ENCODE measurements around the gene NEDD8.

The NEDD8 gene

DNA sequence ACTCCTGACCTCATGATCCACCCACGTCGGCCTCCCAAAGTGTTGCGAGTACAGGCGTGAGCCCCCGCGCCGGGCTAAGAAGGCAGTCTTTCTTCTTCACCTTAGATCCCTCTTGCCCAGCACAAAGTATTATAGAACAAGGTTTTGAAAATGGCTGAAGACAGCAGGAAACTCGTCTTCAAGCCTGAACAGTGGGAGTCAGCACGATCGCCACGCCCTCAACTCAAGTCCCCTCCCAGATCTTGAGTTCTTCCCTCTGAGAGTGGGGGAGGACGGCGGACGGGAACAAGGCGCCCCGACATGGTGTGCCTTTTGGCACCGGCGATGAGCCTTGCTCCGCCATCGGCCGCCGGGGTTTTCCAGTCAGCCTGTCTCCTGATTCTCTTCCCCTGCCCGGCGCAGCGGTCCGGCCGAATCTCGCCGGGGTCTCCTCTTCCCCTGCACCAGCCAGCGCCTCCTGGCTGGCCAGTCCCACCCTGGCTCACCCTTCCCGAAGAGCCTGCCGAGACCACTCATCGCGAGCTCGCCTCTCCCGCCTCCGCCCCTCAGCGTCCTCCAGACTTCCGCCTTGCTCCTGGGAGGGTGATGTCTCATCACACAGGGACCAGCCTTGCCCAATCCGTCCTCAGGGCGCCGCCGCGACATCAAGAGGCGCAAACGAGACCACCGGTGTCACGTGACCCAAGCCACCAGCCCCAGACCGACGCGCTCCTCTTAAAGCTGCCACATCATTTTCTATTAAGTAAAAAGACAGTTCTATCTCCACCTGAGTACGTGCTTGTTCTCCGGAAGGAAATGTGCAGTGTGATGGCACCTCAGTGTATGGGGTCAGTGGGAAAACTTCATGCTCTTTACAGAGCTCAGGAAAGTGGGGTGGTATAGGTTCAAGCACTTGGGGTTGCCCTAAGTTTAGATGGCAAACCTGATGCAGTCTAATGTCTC is 19.0 kb downstream of the NEDD8 start, which contains the start of gene CHMP4A:
Gene CHMP4A (minus strand): TSS at position 565 of the 942 bp plus-strand sequence. CDS start 49 bp downstream, at position 516.
- DNase-seq (ENCODE audit: low read depth), result peak; percentile 99
- TF ChIP-seq POLR2A (IDR thresholded peaks at IDR 0.05; ENCODE audit: extremely low read depth, insufficient read length), result peak; percentile 94
- TF ChIP-seq, protein P1, sequence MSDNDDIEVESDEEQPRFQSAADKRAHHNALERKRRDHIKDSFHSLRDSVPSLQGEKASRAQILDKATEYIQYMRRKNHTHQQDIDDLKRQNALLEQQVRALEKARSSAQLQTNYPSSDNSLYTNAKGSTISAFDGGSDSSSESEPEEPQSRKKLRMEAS (IDR thresholded peaks at IDR 0.05; ENCODE audit: low read depth, low read length), result peak; percentile 85
- TF ChIP-seq, protein P2, sequence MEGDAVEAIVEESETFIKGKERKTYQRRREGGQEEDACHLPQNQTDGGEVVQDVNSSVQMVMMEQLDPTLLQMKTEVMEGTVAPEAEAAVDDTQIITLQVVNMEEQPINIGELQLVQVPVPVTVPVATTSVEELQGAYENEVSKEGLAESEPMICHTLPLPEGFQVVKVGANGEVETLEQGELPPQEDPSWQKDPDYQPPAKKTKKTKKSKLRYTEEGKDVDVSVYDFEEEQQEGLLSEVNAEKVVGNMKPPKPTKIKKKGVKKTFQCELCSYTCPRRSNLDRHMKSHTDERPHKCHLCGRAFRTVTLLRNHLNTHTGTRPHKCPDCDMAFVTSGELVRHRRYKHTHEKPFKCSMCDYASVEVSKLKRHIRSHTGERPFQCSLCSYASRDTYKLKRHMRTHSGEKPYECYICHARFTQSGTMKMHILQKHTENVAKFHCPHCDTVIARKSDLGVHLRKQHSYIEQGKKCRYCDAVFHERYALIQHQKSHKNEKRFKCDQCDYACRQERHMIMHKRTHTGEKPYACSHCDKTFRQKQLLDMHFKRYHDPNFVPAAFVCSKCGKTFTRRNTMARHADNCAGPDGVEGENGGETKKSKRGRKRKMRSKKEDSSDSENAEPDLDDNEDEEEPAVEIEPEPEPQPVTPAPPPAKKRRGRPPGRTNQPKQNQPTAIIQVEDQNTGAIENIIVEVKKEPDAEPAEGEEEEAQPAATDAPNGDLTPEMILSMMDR (IDR thresholded peaks at IDR 0.05; ENCODE audit: low read depth, low read length), result no peak
- peak; percentile 77; the same call in 1 of the 2 replicates for TF ChIP-seq MYC (IDR thresholded peaks at IDR 0.05; ENCODE audit: low read depth, low read length)
- peak within 1 kb of the TSS; percentile 82 for H3K4me3 ChIP-seq (ENCODE audit: low read depth, low read length)

DNA sequence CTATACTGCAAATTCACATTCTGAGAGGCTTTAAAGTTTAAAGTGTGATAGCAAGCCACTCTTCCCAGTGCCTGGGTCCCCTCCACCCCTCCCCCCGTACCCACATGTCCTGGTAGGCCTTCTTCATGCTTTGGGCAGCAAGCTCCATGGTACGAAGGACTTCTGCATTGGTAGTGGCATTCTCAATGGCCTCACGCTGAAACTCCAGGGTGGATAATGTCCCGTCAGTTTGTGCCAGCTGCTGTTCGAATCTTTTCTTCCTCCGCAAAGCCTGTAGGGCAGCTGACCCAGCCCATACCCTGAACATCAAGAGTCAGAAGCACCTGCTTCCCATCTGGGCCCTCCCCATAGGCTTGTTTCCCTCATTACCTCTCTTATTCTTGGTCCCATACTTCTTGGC is 20.9 kb downstream of the NEDD8 start:
- no peak overlapping the region for H3K4me3 ChIP-seq (ENCODE audit: low read depth, low read length)
- TF ChIP-seq POLR2A (IDR thresholded peaks at IDR 0.05; ENCODE audit: extremely low read depth, insufficient read length), result no peak
- DNase-seq (ENCODE audit: low read depth), result no peak

DNA sequence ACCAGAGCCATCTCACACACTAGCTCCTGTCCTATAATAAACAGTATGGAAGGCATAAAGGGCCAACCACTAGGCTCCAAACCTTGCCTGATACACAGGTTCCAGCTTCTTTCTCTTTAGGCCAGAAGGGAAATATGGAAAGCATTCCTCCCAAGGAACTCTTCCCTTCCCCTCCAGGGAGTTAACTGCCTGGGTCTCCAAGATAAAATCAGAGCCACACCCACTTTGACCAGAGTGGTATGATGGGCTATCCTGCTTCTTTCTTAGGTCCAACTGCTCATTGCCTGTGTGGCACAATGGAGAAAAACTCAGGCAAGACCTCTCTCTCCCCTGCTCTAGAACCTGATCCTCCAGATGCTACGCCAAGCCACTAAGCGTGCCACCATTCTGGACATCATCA is 24.5 kb downstream of the NEDD8 start:
- TF ChIP-seq, protein P1 (IDR thresholded peaks at IDR 0.05; ENCODE audit: low read depth, low read length), result no peak
- TF ChIP-seq POLR2A (IDR thresholded peaks at IDR 0.05; ENCODE audit: extremely low read depth, insufficient read length), result no peak
- TF ChIP-seq MYC (IDR thresholded peaks at IDR 0.05; ENCODE audit: low read depth, low read length), result no peak
- TF ChIP-seq, protein P2 (IDR thresholded peaks at IDR 0.05; ENCODE audit: low read depth, low read length), result no peak
- no peak overlapping the region for H3K4me3 ChIP-seq (ENCODE audit: low read depth, low read length)
- no peak for DNase-seq (ENCODE audit: low read depth)

DNA sequence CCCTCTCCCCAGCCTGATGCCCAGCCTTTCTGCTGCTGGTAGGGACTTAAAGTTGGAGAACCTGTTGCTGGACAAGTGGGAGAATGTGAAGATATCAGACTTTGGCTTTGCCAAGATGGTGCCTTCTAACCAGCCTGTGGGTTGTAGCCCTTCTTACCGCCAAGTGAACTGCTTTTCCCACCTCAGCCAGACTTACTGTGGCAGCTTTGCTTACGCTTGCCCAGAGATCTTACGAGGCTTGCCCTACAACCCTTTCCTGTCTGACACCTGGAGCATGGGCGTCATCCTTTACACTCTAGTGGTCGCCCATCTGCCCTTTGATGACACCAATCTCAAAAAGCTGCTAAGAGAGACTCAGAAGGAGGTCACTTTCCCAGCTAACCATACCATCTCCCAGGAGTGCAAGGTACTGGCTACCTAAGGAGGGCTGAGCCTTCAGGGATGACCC is 25.0 kb downstream of the NEDD8 start:
- DNase-seq (ENCODE audit: low read depth), result no peak
- H3K4me3 ChIP-seq (ENCODE audit: low read depth, low read length), result no peak overlapping the region
- TF ChIP-seq, protein P1 (IDR thresholded peaks at IDR 0.05; ENCODE audit: low read depth, low read length), result no peak
- TF ChIP-seq POLR2A (IDR thresholded peaks at IDR 0.05; ENCODE audit: extremely low read depth, insufficient read length) (no peak), MYC (IDR thresholded peaks at IDR 0.05; ENCODE audit: low read depth, low read length) (no peak)
- TF ChIP-seq, protein P2 (IDR thresholded peaks at IDR 0.05; ENCODE audit: low read depth, low read length), result no peak

DNA sequence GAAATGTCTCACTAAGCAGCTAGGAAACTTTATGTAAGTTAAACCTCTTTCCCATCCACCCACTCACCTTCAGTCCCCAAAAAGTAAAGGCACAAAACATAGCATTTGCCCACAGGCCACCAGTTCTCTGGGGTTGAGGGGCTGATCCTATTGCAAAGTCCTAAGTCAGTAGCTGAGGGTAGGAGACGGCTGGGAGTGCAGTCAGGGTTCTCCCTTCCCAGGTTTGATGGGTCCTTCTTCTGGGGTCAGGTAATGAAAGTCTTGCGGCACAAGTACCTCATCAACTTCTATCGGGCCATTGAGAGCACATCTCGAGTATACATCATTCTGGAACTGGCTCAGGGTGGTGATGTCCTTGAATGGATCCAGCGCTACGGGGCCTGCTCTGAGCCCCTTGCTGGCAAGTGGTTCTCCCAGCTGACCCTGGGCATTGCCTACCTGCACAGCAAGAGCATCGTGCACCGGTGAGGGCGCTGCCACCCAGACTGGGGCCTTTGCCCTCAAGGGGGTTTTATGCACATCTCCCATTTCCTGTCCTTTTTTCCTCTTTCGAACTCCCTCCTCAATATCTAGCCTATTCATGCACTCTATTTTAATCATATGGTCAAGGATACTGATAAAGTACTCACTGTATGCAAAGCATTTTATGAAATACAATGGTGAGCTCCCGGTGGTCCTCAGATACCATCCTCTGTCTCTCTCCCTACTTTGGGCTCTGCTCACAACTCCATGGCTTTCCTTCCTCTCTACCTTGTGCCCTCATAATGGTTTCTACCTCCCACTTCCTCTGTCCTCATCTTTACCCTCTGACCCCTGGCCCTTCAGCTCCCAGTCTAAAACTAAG is 25.7 kb downstream of the NEDD8 start:
- TF ChIP-seq MYC (IDR thresholded peaks at IDR 0.05; ENCODE audit: low read depth, low read length) (no peak), POLR2A (IDR thresholded peaks at IDR 0.05; ENCODE audit: extremely low read depth, insufficient read length) (no peak)
- TF ChIP-seq, protein P1 (IDR thresholded peaks at IDR 0.05; ENCODE audit: low read depth, low read length), result no peak
- TF ChIP-seq, protein P2 (IDR thresholded peaks at IDR 0.05; ENCODE audit: low read depth, low read length), result no peak
- no peak for DNase-seq (ENCODE audit: low read depth)
- H3K4me3 ChIP-seq (ENCODE audit: low read depth, low read length), result no peak overlapping the region

Measured in NB4 (cell line).